Epithelial cell of esophagus (primary cell): Measurements from ENCODE around the gene ASXL2.
"Not testable (repeated sequence)": the region's sequence is repeated elsewhere in the genome, so short reads cannot be mapped to it uniquely, and the experiment has no call there.

Experiments used
- DNase-seq: peaks from one replicate; pipeline ENCODE4 v3.0.0; 2010; ENCODE audit warnings: low read depth
- H3K4me3 ChIP-seq: 2 replicates; pipeline ENCODE4 v1.5.1; 2011; ENCODE audit warnings: mild to moderate bottlenecking, low read length, control low read depth
- CTCF ChIP-seq: IDR thresholded peaks from 2 replicates; pipeline ENCODE4 v1.5.1; 2011; ENCODE audit warnings: low read depth, mild to moderate bottlenecking, low read length, control low read depth, inconsistent platforms; ENCODE audit not compliant: insufficient read depth; ENCODE audit errors: missing control alignments

ASXL2 gene

GRCh38 chr2:25851740-25852503 is 26.4 kb downstream of the ASXL2 start:
- DNase-seq, result peak; percentile 75
- H3K4me3 ChIP-seq, result no peak overlapping the region
- TF ChIP-seq CTCF, result peak; percentile 66

DNA sequence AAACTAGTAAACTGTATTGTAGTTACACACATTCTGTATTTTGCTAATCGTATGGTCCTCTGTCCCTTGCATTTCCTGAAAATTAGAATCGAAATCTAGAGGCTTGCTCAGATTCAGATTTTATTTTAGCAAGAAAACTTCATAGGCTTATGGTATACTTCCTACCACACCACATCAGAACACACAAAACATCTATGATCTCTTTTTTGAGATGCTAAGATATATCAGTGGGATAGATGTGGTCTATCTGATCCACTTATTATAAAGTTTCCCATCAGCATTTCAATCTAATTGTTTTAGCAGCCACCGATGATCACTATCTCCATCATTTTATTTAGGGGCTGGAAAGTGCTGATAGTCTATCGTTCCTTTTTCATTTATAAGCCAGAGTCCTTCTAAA is 27.9 kb downstream of the ASXL2 start:
- H3K4me3 ChIP-seq, DNase-seq: not testable (repeated sequence)

- H3K4me3 ChIP-seq, DNase-seq: not testable (repeated sequence)
Observed at GRCh38 chr2:25849350-25849749, 28.9 kb downstream of the ASXL2 start.

- TF ChIP-seq CTCF, result no peak
- no peak for DNase-seq
- no peak overlapping the region for H3K4me3 ChIP-seq
Observed at GRCh38 chr2:25845843-25846505, 32.3 kb downstream of the ASXL2 start.

GRCh38 chr2:25844089-25844488 is 34.2 kb downstream of the ASXL2 start:
- peak; percentile 38 for DNase-seq
- TF ChIP-seq CTCF, result no peak
- H3K4me3 ChIP-seq, result no peak overlapping the region

GRCh38 chr2:25842155-25842554 is 36.1 kb downstream of the ASXL2 start:
- no peak for TF ChIP-seq CTCF
- no peak for DNase-seq
- no peak overlapping the region for H3K4me3 ChIP-seq

DNA sequence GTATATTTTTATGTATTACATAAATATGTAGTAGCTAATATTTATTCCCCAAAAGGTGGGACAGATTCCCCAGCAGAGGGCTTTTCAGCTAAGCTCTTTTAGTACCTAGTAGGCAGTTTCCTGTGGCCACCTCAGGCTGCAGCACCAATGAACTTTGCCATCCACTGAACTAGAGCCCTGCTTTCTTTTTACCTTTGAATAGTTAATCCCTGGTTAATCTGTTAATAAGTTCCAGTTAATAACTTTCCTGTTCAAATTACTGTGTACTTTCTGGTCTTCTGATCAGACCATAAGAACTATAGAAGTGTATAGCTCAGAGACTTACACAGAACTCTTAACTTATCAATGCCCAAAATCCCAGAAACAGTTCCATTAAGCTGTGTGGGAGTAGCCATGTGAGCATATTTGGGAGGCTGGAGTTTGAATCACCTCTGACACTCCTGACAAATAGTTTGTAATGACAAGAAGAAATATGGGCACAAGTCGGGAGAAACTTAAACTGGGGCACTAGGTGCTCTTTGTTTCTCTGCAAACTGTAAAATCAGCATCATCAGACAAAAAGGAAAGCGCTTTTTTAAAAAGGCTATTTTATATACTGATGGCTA is 40.0 kb downstream of the ASXL2 start:
- no peak overlapping the region for H3K4me3 ChIP-seq
- TF ChIP-seq CTCF, result no peak
- no peak for DNase-seq

DNA sequence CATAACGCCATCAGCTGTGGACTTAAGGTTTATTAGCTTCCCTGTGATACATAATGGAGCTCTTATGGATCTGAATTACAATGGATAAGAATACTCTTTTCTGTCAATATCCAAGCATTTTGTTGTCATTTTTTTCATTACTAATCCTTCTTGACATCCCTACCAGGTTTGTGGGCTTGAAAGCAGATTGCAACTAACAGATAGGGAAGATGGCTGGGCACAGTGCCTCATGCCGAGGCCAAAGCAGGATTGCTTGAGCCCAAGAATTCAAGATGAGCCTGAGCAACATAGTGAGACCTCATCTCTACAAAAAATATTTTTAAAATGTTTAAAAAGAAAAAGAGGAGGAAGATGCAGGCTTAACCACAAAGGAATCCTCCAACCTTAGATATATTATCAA is 42.4 kb downstream of the ASXL2 start:
- no peak for TF ChIP-seq CTCF
- DNase-seq, result no peak
- H3K4me3 ChIP-seq, result no peak overlapping the region
